Forelimb muscle (tissue), 1 donor: ENCODE data around the gene ZSCAN30. TPM values are rescaled to one million over a fixed set of nuclear protein-coding genes. Genes with fewer than 3 reads are reported as not detected.
A peak's percentile ranks its signal among the peaks of the same experiment; 100 is the strongest.

Experiments
- DNase-seq: peaks from one replicate; pipeline ENCODE4 v3.0.0-alpha.2; 2013; ENCODE audit warnings: low read depth
- polyA plus RNA-seq: library from polyadenylated mRNA; unstranded; fragments of 120-200 nt; gene quantifications from one replicate; pipeline ENCODE4 v1.2.1, GENCODE V29; 2013; ENCODE audit not compliant: insufficient read length

ZSCAN30 gene
- 31.9 TPM for polyA plus RNA-seq

DNA sequence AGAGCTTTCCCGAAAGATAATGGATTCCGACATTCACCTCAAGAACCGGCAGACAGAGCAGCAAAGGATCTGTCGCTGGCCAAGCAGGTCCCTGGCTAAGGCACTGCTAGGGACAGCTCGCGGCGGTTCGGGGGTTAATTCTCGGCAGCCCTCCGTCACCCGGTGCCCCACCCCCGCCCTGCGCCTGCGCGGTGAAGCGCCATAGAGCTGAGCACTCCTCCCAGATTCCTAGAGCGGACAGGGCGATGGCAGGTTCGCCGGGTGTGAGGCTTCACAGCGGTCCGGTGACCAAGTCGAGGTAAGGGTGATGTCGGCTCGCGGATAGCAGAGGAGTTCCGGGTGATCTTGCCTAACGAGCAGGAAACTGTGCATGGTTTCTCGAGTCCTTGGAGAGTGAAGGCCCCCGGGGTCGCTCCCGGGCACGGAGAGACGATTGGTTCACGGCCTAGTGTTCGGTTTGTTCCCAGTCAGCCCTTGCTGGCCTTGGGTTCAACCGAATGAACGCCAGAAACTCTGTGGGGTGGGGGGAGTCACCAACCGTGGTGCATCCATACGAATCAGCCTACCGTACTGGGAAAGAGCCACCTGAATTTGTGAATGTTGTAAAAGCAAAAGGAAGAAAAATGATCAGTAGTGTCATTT lies at the start of gene ZSCAN30:
Gene ZSCAN30, minus strand, starts transcription at position 136 of the 642 bp plus-strand sequence. CDS start 25,877 bp downstream, outside the sequence.
- peak; percentile 77 for DNase-seq

DNA sequence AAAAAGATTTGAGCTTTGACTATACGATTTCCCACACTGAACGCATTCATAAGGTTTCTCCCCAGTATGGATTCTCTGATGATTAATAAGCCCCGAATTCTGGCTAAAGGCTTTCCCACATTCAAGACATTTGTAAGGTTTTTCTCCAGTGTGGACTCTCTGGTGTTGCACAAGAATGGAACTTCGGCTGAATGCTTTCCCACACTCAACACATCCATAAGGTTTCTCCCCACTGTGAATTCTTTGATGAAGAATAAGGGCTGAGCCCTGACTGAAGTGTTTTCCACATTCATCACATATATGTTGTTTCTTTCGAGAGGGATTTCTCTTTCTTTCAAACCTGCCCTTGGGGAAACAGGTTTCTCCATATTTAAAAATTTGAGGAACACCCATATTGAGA lies 47.3 kb upstream of the ZSCAN30 start:
- DNase-seq, result no peak

DNA sequence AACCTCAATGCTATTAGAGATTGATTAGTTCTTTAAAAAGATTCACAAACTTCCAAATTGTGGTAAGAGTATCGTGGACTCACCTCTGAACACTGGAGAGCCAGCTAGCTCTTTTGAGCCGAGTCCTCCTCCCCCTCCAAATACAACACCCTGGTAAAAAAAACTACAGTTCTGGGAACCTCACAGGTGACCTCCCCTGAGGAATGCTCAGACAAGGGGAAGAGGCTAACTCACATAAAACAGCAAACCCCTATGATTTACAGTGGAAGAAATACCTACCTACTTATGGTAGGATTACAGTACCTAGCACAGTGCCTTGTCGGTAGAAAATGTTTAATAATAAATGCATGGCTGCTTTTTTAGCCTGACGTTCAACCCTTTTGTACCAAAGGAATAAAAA lies 45.8 kb upstream of the ZSCAN30 start:
- no peak for DNase-seq

DNA sequence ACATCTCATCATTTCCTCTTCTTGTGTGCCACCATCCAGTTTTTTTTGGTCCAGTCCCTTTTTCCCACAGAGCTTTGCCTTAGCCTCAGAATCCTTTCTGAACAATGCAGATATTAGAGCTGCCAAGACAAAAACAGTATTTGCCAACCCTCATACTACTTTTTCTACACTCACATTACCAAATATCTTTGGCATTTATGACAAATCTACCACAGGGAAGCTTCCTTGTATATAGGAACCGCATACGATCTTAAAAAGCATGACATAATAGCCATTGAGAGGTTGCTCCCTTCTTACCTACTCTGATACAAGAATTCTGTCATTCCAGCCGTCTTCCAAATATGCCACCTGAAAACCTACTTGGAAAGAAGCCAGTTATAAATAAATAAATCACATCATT lies 44.8 kb upstream of the ZSCAN30 start:
- DNase-seq, result no peak

DNA sequence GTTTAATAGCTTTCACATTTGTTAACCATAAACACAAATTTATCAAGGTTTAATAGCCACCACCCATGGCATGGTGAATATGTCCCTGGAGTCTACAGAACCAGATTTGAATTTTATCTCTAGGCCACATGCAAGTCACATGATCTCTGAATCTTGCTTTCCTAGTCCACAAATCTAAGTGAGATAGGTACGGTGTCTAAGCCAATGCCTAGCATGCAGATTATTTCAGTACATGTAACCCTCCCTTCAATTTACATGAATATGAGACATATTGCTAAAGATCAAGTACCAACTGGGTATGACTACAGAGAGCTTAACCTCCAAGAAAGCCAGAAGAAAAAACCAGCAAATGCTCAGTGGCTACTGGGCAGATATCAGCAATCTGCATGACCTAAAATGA lies 44.2 kb upstream of the ZSCAN30 start:
- DNase-seq, result no peak

DNA sequence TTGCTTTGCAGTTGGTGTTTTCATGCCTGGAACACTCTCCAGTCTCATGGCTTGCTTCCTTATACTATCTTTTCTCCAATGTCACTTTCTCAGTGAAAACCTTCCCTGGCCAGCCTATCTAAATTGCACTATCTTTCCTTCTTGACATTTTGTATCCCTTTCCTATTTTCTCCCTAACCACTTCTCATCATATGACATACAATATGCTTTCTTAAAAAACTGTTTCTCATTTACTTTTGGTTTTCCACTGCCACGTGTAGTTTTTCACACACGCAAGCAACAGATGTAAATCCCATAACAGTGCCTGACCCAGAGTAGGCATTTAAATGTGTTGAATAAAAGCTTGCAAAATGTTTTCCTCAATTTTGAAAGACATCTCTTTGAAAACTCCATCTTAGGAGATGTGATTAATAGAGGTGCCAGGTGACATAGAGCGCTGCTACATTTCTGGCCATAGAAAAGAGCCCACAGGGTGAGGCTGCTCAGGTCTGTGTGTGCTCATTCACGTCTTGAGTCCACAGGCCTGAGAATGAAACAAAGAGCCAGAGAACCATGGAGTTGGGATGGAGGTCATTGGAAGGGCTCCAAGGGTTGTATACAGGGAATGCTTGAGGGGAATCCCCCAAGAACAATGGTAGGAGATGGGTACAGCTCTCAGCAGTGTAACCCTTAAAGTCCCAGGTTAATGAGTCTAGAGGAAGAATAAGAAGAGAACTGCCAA lies 41.5 kb upstream of the ZSCAN30 start:
- no peak for DNase-seq

DNA sequence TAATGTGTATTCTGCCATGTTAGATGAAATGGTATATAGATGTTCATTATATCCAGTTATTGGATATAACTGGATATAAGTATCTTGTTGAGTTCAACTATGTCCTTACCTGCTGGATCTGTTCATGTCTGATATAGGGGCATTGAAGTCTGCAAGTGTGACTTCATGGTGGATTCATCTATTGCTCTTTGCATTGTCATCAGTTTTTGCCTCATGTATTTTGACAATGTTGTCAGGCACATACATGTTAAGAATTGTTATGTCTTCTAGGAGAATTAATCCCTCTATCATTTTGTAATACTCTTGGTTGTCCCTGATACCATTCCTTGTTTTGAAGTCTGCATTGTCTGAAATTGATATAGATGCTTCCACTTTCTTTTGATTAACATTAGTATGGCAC lies 38.8 kb upstream of the ZSCAN30 start:
- DNase-seq, result no peak

DNA sequence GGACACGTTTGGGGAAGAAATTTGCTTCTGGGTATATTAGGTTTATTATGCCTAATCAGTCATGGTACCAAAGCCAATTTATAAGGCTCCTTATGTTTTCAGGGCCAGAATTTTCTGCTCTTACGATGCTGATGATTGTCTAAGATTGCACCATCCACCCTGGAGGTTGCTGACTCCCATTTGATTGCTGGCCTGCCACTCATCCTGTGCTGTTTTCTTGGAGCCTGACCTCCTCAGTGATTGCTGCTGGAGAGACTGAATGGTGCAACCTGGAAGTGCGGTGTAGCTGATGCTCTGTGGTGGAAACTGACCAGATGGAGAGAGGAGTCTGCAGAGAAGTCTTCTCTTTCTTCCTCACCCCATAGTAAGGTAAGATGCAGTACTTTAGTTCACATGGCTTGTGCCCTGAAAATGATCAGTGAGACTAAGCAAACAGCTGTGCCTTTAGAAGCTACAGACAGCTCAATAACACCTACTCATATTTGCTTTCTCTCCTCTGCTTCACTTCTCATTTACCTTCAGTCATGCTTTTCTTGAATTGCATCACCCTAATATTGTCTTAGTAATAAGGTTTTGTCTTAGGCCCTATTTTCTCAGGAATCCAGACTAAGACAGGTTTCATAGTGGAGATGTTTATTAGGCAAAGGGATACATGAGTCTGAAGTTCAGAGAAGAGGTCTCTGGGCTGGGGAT lies 36.8 kb upstream of the ZSCAN30 start:
- no peak for DNase-seq

DNA sequence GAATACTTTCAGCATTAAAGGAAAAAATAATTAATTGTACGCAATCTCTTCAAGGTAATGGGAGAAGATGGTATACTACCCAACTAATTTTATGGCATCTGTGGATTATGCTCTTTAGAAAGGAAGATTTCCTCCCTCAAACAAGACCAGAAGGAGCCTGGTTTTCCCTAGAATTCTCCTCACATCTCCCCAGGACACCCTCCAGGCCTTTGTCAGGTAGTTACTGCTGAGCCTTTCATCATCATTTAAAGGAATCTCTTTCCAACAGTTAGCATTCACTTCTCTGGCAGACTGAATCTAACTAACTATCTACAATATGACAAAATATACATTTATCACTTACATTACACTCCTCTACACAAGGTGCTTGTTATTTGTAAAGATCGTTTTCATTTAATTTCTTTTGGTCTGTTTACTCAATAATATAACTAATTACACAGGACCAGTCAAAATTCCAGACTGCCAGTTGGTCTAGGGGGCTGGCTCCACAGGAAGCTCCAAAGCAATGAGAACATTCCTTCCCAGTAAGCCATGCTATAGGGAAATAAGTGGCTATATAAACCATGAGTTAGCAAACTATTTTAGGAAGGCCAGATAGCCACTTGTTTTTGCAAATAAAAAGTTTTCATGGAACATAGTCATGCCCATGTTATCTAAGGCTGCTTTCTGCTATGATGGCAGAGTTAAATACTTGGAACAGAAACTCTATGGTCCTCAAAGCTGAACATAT lies 35.1 kb upstream of the ZSCAN30 start:
- no peak for DNase-seq

DNA sequence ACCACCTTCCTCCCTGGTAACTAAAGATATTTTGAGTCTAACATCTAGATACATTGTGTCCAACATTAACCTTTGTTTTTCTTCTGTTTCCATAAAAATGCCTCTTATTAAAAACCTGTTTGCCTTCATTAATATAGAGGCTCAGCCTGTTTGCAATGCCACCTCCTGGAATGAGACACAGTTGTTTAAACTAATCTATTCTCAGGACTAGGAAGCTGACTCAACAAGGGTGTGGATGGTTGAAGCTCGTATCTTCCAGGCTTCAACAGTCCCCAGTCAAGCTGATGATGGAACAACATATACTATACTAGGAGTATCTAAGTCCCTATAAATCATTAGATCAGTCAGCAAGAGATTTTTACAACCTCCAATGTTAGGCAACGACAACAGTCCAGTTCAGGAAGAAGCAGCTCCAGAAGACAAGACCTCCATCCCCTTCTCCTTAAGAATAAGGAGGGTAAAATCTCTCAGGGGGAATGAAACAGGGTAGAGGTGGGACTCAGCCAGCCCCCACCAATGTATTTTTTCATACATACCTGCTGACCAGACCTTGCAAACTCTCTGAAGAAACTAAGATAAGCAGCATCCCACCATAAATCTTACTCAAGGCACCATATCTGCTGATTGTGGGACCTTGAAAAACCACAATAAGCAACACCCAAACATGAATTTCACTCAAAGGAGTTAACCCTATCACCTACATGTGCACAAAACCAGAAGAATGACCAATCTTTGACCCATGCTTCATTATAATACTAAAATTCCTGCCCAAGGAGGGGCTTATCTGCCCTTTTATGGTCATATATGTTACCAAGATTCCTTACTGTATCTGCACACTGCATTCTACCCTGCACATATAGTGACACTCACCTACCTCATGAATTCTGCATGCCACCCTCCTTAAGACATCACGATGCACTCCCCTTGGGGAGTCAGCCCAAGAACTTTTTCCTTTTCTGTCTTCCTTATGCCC lies 32.7 kb upstream of the ZSCAN30 start:
- no peak for DNase-seq

DNA sequence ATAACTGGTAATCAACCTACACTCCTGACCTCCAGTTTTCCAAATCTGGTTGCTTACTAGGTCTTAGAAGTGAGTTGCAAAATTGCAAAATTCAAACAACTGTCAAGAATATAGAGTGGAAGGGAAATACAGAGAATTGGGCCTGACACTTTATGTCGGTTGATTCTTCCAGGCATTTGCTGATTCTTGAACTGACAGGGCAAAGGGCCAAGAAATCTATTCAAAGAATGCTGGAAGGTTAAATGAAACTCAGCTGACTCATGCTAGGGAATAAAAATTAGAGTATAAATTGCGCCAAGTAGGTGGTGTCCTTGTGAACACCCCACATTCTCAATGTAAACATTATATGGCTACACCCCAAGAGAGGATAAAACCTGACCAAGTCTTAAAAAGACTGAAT lies 21.5 kb upstream of the ZSCAN30 start:
- no peak for DNase-seq

DNA sequence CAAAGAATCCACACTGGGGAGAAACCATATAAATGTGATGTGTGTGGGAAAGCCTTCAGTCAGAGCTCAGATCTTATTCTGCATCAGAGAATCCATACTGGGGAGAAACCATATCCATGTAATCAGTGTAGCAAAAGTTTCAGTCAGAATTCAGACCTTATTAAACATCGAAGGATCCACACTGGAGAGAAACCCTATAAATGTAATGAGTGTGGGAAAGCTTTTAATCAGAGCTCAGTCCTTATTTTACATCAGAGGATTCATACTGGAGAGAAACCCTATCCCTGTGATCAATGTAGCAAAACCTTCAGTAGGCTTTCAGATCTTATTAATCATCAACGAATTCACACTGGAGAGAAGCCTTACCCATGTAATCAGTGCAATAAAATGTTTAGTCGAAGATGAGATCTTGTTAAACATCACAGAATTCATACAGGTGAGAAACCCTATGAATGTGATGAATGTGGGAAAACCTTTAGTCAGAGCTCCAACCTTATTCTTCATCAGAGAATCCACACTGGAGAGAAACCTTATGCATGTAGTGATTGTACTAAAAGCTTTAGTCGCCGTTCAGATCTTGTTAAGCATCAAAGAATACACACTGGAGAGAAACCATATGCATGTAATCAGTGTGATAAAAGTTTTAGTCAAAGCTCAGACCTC lies 16.7 kb upstream of the ZSCAN30 start:
- DNase-seq, result no peak

DNA sequence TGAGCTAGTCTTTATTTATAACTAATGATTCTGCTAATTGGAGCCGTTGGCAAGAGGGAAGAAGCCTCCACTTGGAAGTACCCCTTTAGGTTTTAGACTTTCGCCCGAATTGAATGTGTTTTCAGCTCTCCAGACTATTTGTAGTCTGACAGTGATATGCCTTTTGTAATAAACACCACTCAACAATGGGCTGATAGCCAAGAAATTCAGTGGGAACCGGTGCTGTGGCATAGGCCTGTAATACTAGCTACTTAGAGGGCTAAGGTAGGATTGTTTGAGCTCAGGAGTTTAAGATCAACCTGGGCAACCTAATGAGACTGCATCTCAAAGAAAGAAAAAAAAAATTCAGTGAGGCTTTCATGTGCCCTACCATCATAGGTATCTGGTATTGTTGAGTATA lies 13.6 kb upstream of the ZSCAN30 start:
- DNase-seq, result no peak

DNA sequence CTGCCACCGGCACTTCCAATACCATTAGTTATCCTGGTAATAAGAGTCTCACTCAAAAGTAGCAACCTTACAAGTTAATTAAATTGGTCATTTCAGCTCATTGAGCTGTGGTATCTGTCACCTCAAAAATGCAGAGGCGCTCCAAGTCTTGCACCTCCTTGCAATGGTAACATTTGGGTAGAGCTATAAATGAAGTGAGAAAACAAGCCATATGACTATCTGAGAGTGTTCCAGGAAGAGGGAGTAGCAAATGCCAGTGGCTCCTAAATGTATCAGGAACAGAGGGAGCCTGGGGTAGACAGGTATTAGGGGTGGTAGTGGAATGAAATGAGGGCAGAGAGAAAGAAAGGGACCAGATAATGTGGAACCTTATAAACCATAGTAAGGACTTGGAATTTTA lies 6.0 kb upstream of the ZSCAN30 start:
- no peak for DNase-seq

DNA sequence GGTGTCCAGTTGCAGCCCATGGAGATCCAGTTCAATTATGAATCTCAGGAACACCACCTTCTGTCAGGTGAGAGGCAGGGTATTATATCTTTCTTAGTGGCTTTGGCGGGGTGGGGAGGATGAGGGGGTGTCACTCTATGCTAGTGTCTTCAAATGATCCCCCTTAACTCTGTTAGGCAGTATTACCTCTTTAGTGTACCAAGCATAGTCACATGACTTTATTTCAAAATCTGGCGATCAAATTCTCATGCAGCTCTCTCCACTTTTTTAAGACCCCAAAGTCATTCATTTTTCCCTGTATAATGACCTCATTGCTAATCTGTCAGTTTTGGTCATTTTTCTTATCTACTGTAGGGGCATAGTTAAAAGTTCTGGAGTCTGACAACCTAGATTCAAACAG lies 1.1 kb upstream of the ZSCAN30 start:
- no peak for DNase-seq

DNA sequence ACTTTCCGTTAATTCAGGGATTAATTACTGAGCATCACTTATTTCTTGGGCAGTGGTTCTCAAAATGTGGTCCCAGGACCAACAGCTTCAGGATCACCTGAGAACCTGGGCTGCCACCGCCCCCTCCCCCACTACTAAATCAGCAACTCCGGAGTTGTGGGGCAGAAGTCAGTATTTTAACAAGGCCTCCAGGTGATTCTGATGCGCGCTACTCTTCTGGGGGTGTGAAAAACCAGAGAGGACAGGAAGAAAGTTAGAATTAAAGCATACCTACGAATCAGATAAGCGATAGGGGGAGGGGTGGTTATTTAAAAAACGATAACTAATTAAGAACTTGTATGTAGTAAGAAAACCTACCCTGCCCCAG lies 319 bp downstream of the ZSCAN30 start:
- DNase-seq, result no peak

DNA sequence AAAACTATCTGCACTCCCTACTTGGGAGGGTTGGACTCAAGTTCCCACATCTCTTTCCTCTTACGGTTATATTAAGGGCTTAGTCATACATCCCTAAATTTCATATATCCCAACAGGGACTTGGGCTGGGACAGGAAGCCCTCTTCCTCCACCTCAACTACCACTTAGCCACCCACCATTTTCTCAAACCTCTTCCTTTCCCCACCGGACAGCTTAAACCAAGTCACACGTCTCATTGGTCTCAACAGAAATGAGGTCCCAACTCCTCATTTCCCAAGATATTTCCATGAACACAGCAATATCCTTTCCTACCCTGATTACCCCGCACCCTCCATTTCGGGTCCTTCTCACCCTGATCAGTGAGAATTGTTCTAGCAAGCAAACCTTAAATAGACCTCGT lies 736 bp downstream of the ZSCAN30 start:
- DNase-seq, result no peak

DNA sequence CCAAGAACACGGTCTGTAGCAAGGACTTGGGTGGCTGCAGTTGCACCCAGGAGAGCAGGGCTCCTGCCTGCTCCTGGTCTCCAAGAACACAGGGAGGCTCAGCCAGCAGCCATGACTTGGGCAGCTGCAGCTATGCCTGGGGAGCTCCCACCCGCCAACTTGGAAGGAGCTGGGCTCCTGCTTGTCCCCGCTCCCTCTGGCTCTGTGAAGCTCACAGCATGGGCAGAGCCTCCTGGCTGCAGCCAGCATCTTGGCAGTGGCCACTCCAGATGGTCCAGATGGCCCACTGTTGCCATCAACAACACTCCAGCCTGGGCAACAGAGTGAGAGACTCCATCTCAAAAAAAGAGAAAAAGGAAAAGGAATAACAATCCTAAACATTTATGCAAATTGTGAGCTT lies 5.2 kb downstream of the ZSCAN30 start:
- no peak for DNase-seq

DNA sequence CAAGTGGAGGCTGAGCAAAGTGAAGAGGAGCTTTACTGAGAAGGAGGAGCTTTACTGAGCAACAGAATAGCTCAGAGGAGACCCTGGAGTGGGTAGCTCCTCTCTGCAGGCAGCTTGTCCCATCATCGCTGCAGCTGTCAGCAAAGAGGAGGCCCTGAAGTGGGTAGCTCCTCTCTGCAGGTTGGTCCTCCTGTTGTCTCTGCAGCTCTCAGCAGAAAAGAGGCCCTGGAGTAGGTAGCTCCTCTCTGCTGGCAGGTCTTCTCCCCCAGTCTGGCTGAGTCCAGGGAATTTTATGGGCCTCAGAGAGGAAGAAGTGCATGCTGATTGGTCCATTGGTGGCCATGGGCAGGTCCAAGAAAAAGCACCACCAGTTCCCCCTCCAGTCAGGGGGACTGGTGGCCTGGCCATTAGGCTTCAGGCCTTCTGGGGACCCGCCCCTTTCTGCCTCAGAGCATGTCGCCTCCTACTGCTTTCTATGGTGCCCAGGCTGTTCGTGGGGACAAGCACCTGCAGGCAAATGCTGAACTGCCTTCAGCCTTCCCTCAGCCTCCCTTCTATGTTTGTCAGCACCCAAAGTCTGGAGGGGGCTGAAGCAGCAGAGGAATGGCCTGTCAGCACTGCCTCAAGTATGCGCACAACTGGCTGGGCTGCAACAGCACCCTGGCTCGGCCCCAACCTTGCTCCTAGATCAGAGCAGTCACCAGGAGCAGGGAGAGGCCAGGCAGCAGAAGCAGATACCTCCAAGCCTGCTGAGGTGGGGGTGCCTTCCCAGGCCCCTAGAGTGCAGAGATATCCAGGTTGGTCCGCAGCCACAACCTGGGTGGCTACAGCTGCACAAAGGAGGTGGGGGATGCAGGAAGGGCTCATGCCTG lies 5.9 kb downstream of the ZSCAN30 start:
- DNase-seq, result no peak

DNA sequence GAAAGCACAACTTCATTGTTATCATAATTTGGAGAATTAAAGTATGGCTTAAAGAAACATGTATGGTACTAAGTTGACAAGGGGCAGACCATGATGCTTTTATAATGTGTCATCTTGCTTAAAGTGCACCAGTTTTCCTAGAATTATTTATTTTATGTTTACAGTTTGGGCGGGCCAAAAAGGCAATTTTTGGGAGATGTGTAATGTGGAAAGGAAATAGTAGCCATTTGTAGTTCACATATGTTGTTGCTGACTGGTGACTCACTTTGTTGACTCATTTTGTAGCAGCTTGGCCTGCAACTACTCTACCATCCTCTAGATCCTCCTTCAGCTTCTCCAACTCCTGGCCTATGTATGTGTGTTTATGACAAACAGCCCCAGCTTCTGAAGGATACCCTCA lies 7.7 kb downstream of the ZSCAN30 start:
- no peak for DNase-seq
